Neural cell (in vitro differentiated cells): Measurements from ENCODE around the gene DIAPH2. TPM values are rescaled to one million over a fixed set of nuclear protein-coding genes. Genes with fewer than 3 reads are reported as not detected.

Source experiments
- H2AFZ ChIP-seq: fragments of 200-600, 300-800 bp; sonication (generic), shearing (Covaris generic); 2 replicates; pipeline ENCODE4 v1.6.0; 2014; ENCODE audit warnings: low read depth, mild to moderate bottlenecking, antibody characterized with exemption, low read length, moderate library complexity
- H3F3A ChIP-seq: fragments of 200-600 bp; shearing (Covaris generic); 2 replicates; pipeline ENCODE4 v1.6.1; 2016; ENCODE audit warnings: mild to moderate bottlenecking, moderate library complexity, mixed read lengths, antibody characterized with exemption, low read length; ENCODE audit not compliant: insufficient read depth, poor library complexity, severe bottlenecking
- H3K27ac ChIP-seq: fragments of 200-600, 300-800 bp; sonication (generic), shearing (Covaris generic); 2 replicates; pipeline ENCODE4 v1.5.1; 2014; ENCODE audit warnings: mild to moderate bottlenecking, low read length, moderate library complexity
- H3K27me3 ChIP-seq: fragments of 300-800, 200-600 bp; sonication (generic), shearing (Covaris generic); 2 replicates; pipeline ENCODE4 v1.6.0; 2014; ENCODE audit warnings: mild to moderate bottlenecking, low read depth, low read length, moderate library complexity; ENCODE audit not compliant: insufficient read depth
- H3K36me3 ChIP-seq: fragments of 300-800, 200-600 bp; sonication (generic), shearing (Covaris generic); 2 replicates; pipeline ENCODE4 v1.5.1; 2014; ENCODE audit warnings: mild to moderate bottlenecking, antibody characterized with exemption, low read length, moderate library complexity; ENCODE audit not compliant: insufficient read depth
- H3K4me2 ChIP-seq: fragments of 300-800, 200-600 bp; sonication (generic), shearing (Covaris generic); 2 replicates; pipeline ENCODE4 v1.6.0; 2014; ENCODE audit warnings: mild to moderate bottlenecking, low read length
- H3K4me3 ChIP-seq: fragments of 300-800, 200-600 bp; sonication (generic), shearing (Covaris generic); 2 replicates; pipeline ENCODE4 v1.5.1; 2014; ENCODE audit warnings: mild to moderate bottlenecking, low read length, moderate library complexity
- H3K79me2 ChIP-seq: fragments of 200-600 bp; shearing (Covaris generic); replicated peaks from 2 replicates; pipeline ENCODE4 v1.6.0; 2014; ENCODE audit warnings: mild to moderate bottlenecking, low read length, moderate library complexity; ENCODE audit not compliant: insufficient read depth
- H3K9ac ChIP-seq: fragments of 300-800, 200-600 bp; sonication (generic), shearing (Covaris generic); 2 replicates; pipeline ENCODE4 v1.6.1; 2016; ENCODE audit warnings: mild to moderate bottlenecking, low read length, mixed read lengths
- H3K9me2 ChIP-seq: fragments of 200-600 bp; shearing (Covaris generic); 2 replicates; pipeline ENCODE4 v1.6.1; 2016; ENCODE audit warnings: mild to moderate bottlenecking, low read length, mixed read lengths; ENCODE audit not compliant: insufficient read depth
- H3K9me3 ChIP-seq: fragments of 200-600, 300-800 bp; sonication (generic), shearing (Covaris generic); 2 replicates; pipeline ENCODE4 v1.6.1; 2016; ENCODE audit warnings: mild to moderate bottlenecking, mixed run types, low read length, moderate library complexity, mixed read lengths
- H4K20me1 ChIP-seq: fragments of 200-600 bp; shearing (Covaris generic); 2 replicates; pipeline ENCODE4 v1.6.1; 2016; ENCODE audit warnings: mild to moderate bottlenecking, mixed run types; ENCODE audit not compliant: insufficient read depth
- CTCF ChIP-seq: fragments of 450-650 bp; IDR thresholded peaks from 2 replicates; pipeline ENCODE4 v1.5.1; 2014; ENCODE audit warnings: antibody characterized with exemption, mild to moderate bottlenecking, moderate library complexity; ENCODE audit not compliant: poor library complexity, severe bottlenecking
- EP300 ChIP-seq: fragments of 450-650 bp; conservative IDR thresholded peaks from 2 replicates; pipeline ENCODE4 v1.6.1; 2014; ENCODE audit warnings: antibody characterized with exemption, mild to moderate bottlenecking, moderate library complexity; ENCODE audit not compliant: poor library complexity, severe bottlenecking
- EZH2 ChIP-seq: fragments of 200-600, 300-800 bp; shearing (Covaris generic), sonication (generic); IDR thresholded peaks from 2 replicates; pipeline ENCODE4 v1.6.1; 2014; ENCODE audit warnings: antibody characterized with exemption, low read length, borderline replicate concordance, mild to moderate bottlenecking; ENCODE audit not compliant: insufficient read depth, poor library complexity, severe bottlenecking
- MXI1 ChIP-seq: fragments of 450-650 bp; conservative IDR thresholded peaks from 2 replicates; pipeline ENCODE4 v1.6.1; 2014; ENCODE audit warnings: antibody characterized with exemption, mild to moderate bottlenecking; ENCODE audit not compliant: poor library complexity, severe bottlenecking
- POLR2AphosphoS5 ChIP-seq: IDR thresholded peaks from 2 replicates; pipeline ENCODE4 v1.6.1; 2012
- RAD21 ChIP-seq: fragments of 450-650 bp; conservative IDR thresholded peaks from 2 replicates; pipeline ENCODE4 v1.6.1; 2014; ENCODE audit warnings: antibody characterized with exemption, mild to moderate bottlenecking, moderate library complexity
- REST ChIP-seq: IDR thresholded peaks from 2 replicates; pipeline ENCODE4 v1.6.1; 2012; ENCODE audit warnings: borderline replicate concordance
- SMC3 ChIP-seq: fragments of 450-650 bp; conservative IDR thresholded peaks from 2 replicates; pipeline ENCODE4 v1.6.1; 2014; ENCODE audit warnings: antibody characterized with exemption, mild to moderate bottlenecking, moderate library complexity; ENCODE audit not compliant: poor library complexity
- TAF1 ChIP-seq: IDR thresholded peaks from 2 replicates; pipeline ENCODE4 v1.6.1; 2012; ENCODE audit warnings: low read depth
- polyA plus RNA-seq: library from polyadenylated mRNA; depleted of rRNA; stranded (reverse); fragments of >200 nt; gene quantifications from 2 replicates; pipeline ENCODE4 v1.2.3, GENCODE V29; 2014

DIAPH2 gene
- polyA plus RNA-seq, 1 donor from 2014 or later: 0.07 TPM

GRCh38 chrX:97065973-97066372 is 381.3 kb downstream of the DIAPH2 start:
- H3K4me3 ChIP-seq: no peak overlapping the region
- H3K36me3 ChIP-seq: no peaks in the 10 kb centered on the region
- H2AFZ ChIP-seq: no peak overlapping the region
- no peaks in the 10 kb centered on the region for H3K9me3 ChIP-seq
- H3F3A ChIP-seq: no peaks in the 10 kb centered on the region
- no peak overlapping the region for H3K4me2 ChIP-seq
- H3K27ac ChIP-seq: no peak overlapping the region
- no peaks in the 10 kb centered on the region for H4K20me1 ChIP-seq
- no peaks in the 10 kb centered on the region for H3K27me3 ChIP-seq
- TF ChIP-seq TAF1: no peak
- no peak for TF ChIP-seq REST
- TF ChIP-seq EP300: no peak
- TF ChIP-seq RAD21: no peak
- TF ChIP-seq POLR2AphosphoS5: no peak
- TF ChIP-seq CTCF: no peak
- TF ChIP-seq MXI1: no peak
- TF ChIP-seq SMC3: no peak
- TF ChIP-seq EZH2: no peak
- no peaks in the 10 kb centered on the region for H3K9me2 ChIP-seq
- H3K9ac ChIP-seq: no peak overlapping the region
- no peaks in the 10 kb centered on the region for H3K79me2 ChIP-seq

GRCh38 chrX:97066381-97066780 is 381.7 kb downstream of the DIAPH2 start:
- Histone ChIP-seq H3K36me3 (no peaks in the 10 kb centered on the region), H3K9me3 (no peaks in the 10 kb centered on the region), H3F3A (no peaks in the 10 kb centered on the region), H3K27me3 (no peaks in the 10 kb centered on the region), H3K9me2 (no peaks in the 10 kb centered on the region), H4K20me1 (no peaks in the 10 kb centered on the region), H2AFZ (no peak overlapping the region), H3K27ac (no peak overlapping the region), H3K4me3 (no peak overlapping the region), H3K4me2 (no peak overlapping the region), H3K79me2 (no peaks in the 10 kb centered on the region), H3K9ac (no peak overlapping the region)
- TF ChIP-seq TAF1 (no peak), RAD21 (no peak), CTCF (no peak)
